ENCODE measurements around the gene SYT14. TPM values are rescaled to one million over a fixed set of nuclear protein-coding genes. Genes with fewer than 3 reads are reported as not detected.
A peak's percentile ranks its signal among the peaks of the same experiment; 100 is the strongest.
"Not testable (repeated sequence)": the region's sequence is repeated elsewhere in the genome, so short reads cannot be mapped to it uniquely, and the experiment has no call there.

SYT14 gene
- polyA plus RNA-seq, 2 of the 4 experiments (the other 2 are of a cell fraction), result 0.01 to 0.06 TPM

DNA sequence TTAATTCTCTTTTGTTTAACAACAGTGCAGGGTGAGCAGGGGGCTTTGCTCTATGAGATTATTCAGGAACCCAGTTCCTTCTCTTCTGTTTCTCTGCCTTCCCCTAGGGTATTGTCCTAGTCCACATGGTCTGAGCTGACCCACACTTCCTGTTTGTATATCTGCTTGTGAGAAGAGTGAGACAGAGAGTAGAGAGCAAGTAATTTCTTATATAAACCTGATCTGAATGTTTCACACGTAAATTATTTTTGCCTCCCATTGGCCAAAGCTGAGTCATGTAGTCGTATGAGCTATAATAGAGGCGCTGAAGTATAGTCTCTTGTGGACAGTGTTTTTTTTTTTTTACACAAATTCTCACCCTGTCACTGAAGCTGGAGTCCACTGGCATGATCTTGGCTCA is 160.3 kb downstream of the SYT14 start:
- POLR2A ChIA-PET, result no interaction called here
- no peak overlapping the region for H3K4me3 ChIP-seq
- H3K27ac ChIP-seq, result no peak overlapping the region
- H3K9me3 ChIP-seq, result no peaks in the 10 kb centered on the region
- FAIRE-seq, result no peak
- DNase-seq (ENCODE audit: low read depth in 1 of 2, low spot score in 1 of 2), result no peak
- no peak overlapping the region for H3K4me2 ChIP-seq
- H3K4me1 ChIP-seq, result no peaks in the 10 kb centered on the region
- no peak for ATAC-seq
- WGBS (ENCODE audit: missing lambda C conversion rate), result 27% methylated on average over 3 of the region's 3 CpGs
- CTCF ChIA-PET, result interaction anchor here (0.6 to 1.2 kb wide), 3 partner anchors 32 to 275 kb away, joined by 3 to 4 read pairs (median 3); no protein-coding TSS in a partner anchor
- TF ChIP-seq CBX2 (IDR thresholded peaks at IDR 0.05; ENCODE audit: borderline replicate concordance, low read depth), result no peak
- no peak for TF ChIP-seq HOXB5 (CRISPR knock-in tag; IDR thresholded peaks at IDR 0.05)
- no peak for TF ChIP-seq SMC3 (IDR thresholded peaks at IDR 0.05)
- TF ChIP-seq ZFP36 (IDR thresholded peaks at IDR 0.05; ENCODE audit: borderline replicate concordance, partially characterized antibody), result no peak
- TF ChIP-seq CBX8 (IDR thresholded peaks at IDR 0.05), result no peak
- no peak for TF ChIP-seq RNF2 (IDR thresholded peaks at IDR 0.05; ENCODE audit: borderline replicate concordance, low read depth)
- TF ChIP-seq ZSCAN20 (CRISPR knock-in tag; IDR thresholded peaks at IDR 0.05), result no peak
- TF ChIP-seq, protein P1, sequence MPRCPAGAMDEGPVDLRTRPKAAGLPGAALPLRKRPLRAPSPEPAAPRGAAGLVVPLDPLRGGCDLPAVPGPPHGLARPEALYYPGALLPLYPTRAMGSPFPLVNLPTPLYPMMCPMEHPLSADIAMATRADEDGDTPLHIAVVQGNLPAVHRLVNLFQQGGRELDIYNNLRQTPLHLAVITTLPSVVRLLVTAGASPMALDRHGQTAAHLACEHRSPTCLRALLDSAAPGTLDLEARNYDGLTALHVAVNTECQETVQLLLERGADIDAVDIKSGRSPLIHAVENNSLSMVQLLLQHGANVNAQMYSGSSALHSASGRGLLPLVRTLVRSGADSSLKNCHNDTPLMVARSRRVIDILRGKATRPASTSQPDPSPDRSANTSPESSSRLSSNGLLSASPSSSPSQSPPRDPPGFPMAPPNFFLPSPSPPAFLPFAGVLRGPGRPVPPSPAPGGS (IDR thresholded peaks at IDR 0.05), result no peak
- no peak for TF ChIP-seq MYC (IDR thresholded peaks at IDR 0.05; ENCODE audit: borderline replicate concordance, low read length)

DNA sequence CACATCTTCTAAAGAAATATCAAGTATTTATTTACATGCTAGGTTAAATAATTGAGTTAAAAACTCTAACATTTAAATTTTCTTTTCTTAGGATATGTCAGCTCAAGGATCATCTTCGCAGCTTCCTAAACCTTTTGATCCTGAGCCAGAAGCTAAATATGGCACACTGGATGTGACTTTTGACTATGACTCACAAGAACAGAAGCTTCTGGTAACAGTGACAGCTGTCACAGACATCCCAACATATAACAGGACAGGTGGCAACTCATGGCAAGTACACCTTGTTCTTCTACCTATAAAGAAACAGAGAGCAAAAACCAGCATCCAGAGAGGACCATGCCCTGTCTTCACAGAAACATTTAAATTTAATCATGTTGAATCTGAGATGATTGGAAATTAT is 161.9 kb downstream of the SYT14 start:
- Histone ChIP-seq H3K4me3 (no peak overlapping the region), H3K4me2 (no peak overlapping the region), H3K4me1 (peaks cover 5% of the 10 kb centered on the region; the same call in 2 of the 3 replicates), H3K9me3 (no peaks in the 10 kb centered on the region), H3K27ac (no peak overlapping the region)
- ChIA-PET CTCF (no interaction called here), POLR2A (no interaction called here)
- ATAC-seq (no peak), DNase-seq (ENCODE audit: low read depth in 1 of 2, low spot score in 1 of 2) (no peak), FAIRE-seq (no peak)
- TF ChIP-seq RAD21 (conservative IDR thresholded peaks at IDR 0.05 in 1 of 2, IDR thresholded peaks at IDR 0.05 in 1 of 2) (no peak), HEYL (CRISPR knock-in tag; IDR thresholded peaks at IDR 0.05) (no peak)
- TF ChIP-seq, protein P2, sequence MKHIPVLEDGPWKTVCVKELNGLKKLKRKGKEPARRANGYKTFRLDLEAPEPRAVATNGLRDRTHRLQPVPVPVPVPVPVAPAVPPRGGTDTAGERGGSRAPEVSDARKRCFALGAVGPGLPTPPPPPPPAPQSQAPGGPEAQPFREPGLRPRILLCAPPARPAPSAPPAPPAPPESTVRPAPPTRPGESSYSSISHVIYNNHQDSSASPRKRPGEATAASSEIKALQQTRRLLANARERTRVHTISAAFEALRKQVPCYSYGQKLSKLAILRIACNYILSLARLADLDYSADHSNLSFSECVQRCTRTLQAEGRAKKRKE (CRISPR knock-in tag; IDR thresholded peaks at IDR 0.05; ENCODE audit: low read depth), result no peak
- 33% methylated on average over 1 of the region's 1 CpG for WGBS (ENCODE audit: missing lambda C conversion rate)

DNA sequence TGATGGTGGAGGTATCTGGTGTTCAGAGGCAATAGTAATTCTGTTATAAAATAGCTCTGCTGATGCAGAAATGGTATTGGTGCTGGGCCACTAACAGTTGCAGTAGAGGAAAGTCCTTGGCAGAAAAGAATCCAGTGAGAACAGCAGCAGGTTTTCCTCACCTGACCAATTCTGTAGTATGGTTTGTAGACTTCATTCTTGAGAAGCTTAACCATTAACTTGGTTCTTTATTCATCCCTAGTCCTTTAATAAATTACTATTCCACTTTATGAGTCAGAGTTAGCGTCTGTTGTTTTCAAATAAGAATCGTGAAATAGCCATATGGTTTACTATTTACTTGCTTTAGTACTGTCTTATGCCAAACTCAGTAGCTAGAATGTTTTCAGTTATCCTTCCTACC is 166.1 kb downstream of the SYT14 start:
- 0 out of 3 replicates have a peak overlapping the region, but pooled peaks have one; percentile 15 for H3K4me2 ChIP-seq
- no peaks in the 10 kb centered on the region for H3K9me3 ChIP-seq
- WGBS (ENCODE audit: missing lambda C conversion rate), result 4% methylated on average over 2 of the region's 2 CpGs
- DNase-seq (ENCODE audit: low read depth in 1 of 2, low spot score in 1 of 2) (no peak), FAIRE-seq (peak; percentile 28), ATAC-seq (peak in 1 of 2 experiments; percentile 30; a peak in 1 of 6 replicates)
- peaks cover 5% of the 10 kb centered on the region; the same call in 2 of the 3 replicates for H3K4me1 ChIP-seq
- POLR2A ChIA-PET, result no interaction called here
- no peak overlapping the region for H3K4me3 ChIP-seq
- no peak for TF ChIP-seq ZC3H11A (IDR thresholded peaks at IDR 0.05)
- TF ChIP-seq KDM1A (IDR thresholded peaks at IDR 0.05; ENCODE audit: low read depth), result no peak
- TF ChIP-seq, protein P3, sequence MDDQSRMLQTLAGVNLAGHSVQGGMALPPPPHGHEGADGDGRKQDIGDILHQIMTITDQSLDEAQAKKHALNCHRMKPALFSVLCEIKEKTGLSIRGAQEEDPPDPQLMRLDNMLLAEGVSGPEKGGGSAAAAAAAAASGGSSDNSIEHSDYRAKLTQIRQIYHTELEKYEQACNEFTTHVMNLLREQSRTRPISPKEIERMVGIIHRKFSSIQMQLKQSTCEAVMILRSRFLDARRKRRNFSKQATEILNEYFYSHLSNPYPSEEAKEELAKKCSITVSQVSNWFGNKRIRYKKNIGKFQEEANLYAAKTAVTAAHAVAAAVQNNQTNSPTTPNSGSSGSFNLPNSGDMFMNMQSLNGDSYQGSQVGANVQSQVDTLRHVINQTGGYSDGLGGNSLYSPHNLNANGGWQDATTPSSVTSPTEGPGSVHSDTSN (IDR thresholded peaks at IDR 0.05), result no peak
- no peak for TF ChIP-seq RAD21 (conservative IDR thresholded peaks at IDR 0.05 in 1 of 2, IDR thresholded peaks at IDR 0.05 in 1 of 2)
- TF ChIP-seq, protein P4, sequence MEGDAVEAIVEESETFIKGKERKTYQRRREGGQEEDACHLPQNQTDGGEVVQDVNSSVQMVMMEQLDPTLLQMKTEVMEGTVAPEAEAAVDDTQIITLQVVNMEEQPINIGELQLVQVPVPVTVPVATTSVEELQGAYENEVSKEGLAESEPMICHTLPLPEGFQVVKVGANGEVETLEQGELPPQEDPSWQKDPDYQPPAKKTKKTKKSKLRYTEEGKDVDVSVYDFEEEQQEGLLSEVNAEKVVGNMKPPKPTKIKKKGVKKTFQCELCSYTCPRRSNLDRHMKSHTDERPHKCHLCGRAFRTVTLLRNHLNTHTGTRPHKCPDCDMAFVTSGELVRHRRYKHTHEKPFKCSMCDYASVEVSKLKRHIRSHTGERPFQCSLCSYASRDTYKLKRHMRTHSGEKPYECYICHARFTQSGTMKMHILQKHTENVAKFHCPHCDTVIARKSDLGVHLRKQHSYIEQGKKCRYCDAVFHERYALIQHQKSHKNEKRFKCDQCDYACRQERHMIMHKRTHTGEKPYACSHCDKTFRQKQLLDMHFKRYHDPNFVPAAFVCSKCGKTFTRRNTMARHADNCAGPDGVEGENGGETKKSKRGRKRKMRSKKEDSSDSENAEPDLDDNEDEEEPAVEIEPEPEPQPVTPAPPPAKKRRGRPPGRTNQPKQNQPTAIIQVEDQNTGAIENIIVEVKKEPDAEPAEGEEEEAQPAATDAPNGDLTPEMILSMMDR (IDR thresholded peaks at IDR 0.05), result no peak
- no peak for TF ChIP-seq RARB (CRISPR knock-in tag; IDR thresholded peaks at IDR 0.05)
- TF ChIP-seq HOXB5 (CRISPR knock-in tag; IDR thresholded peaks at IDR 0.05), result no peak
- TF ChIP-seq CEBPB (IDR thresholded peaks at IDR 0.05), result no peak
- TF ChIP-seq, protein P5, sequence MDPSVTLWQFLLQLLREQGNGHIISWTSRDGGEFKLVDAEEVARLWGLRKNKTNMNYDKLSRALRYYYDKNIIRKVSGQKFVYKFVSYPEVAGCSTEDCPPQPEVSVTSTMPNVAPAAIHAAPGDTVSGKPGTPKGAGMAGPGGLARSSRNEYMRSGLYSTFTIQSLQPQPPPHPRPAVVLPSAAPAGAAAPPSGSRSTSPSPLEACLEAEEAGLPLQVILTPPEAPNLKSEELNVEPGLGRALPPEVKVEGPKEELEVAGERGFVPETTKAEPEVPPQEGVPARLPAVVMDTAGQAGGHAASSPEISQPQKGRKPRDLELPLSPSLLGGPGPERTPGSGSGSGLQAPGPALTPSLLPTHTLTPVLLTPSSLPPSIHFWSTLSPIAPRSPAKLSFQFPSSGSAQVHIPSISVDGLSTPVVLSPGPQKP (IDR thresholded peaks at IDR 0.05; ENCODE audit: low read depth, low read length), result no peak
- TF ChIP-seq, protein P6, sequence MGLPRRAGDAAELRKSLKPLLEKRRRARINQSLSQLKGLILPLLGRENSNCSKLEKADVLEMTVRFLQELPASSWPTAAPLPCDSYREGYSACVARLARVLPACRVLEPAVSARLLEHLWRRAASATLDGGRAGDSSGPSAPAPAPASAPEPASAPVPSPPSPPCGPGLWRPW (IDR thresholded peaks at IDR 0.05), result no peak
- TF ChIP-seq HEYL (CRISPR knock-in tag; IDR thresholded peaks at IDR 0.05), result no peak
- no peak for TF ChIP-seq ZNF302 (CRISPR knock-in tag; IDR thresholded peaks at IDR 0.05)
- TF ChIP-seq EHF (CRISPR knock-in tag; IDR thresholded peaks at IDR 0.05), result no peak
- TF ChIP-seq HDAC2 (IDR thresholded peaks at IDR 0.05), result no peak
- TF ChIP-seq ZSCAN20 (CRISPR knock-in tag; IDR thresholded peaks at IDR 0.05), result no peak
- no peak for TF ChIP-seq POLR2A (IDR thresholded peaks at IDR 0.05; ENCODE audit: low read length)
- TF ChIP-seq RNF2 (IDR thresholded peaks at IDR 0.05; ENCODE audit: borderline replicate concordance, low read depth), result no peak
- CTCF ChIA-PET, result no interaction called here
- H3K27ac ChIP-seq, result no peak overlapping the region

DNA sequence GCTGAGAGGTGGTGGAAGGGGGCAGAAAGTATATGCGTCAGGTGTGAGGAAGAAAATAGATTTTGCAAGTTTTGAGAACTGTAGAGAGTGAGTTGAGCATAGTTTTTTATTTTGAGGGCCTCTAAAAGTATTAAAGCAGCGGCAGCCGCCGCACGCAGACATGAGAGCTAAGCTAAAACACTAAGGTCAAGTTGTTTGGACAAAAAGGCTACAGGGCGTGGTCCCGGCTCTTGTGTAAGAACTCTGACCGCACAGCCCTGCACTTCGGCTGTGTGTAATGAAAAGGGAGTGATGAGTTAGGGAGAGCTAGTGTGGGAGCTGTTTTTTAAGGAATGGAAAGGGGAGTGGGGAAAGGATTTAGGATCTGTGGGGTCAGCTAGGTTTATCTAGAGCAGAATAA is 174.9 kb downstream of the SYT14 start:
- H3K27ac ChIP-seq; H3K4me1 ChIP-seq; FAIRE-seq; POLR2A ChIA-PET; CTCF ChIA-PET; ATAC-seq; H3K4me3 ChIP-seq; H3K4me2 ChIP-seq; H3K9me3 ChIP-seq; DNase-seq (ENCODE audit: low read depth in 1 of 2, low spot score in 1 of 2): not testable (repeated sequence)
- WGBS (ENCODE audit: missing lambda C conversion rate), result 42% methylated on average over 9 of the region's 9 CpGs
